ENCODE data around the gene ANKRD53. TPM values are rescaled to one million over a fixed set of nuclear protein-coding genes. Genes with fewer than 3 reads are reported as not detected.

The ANKRD53 gene
- polyA plus RNA-seq, 2 of the 4 experiments (the other 2 are of a cell fraction) = not detected

GRCh38 chr2:70988726-70989648, 10.6 kb downstream of the ANKRD53 start:
- peaks cover 11% of the 10 kb centered on the region; the same call in 2 of the 3 replicates for H3K4me1 ChIP-seq
- no peak overlapping the region for H3K27ac ChIP-seq
- H3K4me3 ChIP-seq = no peak overlapping the region
- FAIRE-seq (no peak), ATAC-seq (no peak), DNase-seq (ENCODE audit: low read depth in 1 of 2, low spot score in 1 of 2) (no peak)
- no peak for TF ChIP-seq PHF8 (IDR thresholded peaks at IDR 0.05; ENCODE audit: borderline replicate concordance, low read depth)
- no peak for TF ChIP-seq PBX3 (IDR thresholded peaks at IDR 0.05)
- no peak for TF ChIP-seq EHF (CRISPR knock-in tag; IDR thresholded peaks at IDR 0.05)
- no peak for TF ChIP-seq MAZ (IDR thresholded peaks at IDR 0.05; ENCODE audit: borderline replicate concordance, low read depth, low read length)
- TF ChIP-seq RAD21 (conservative IDR thresholded peaks at IDR 0.05 in 1 of 2, IDR thresholded peaks at IDR 0.05 in 1 of 2) = no peak
- no peak for TF ChIP-seq E2F6 (IDR thresholded peaks at IDR 0.05; ENCODE audit: borderline replicate concordance, low read depth)
- TF ChIP-seq JUNB (IDR thresholded peaks at IDR 0.05) = no peak
- no peak for TF ChIP-seq SMC3 (IDR thresholded peaks at IDR 0.05)
- TF ChIP-seq ATOH8 (CRISPR knock-in tag; IDR thresholded peaks at IDR 0.05; ENCODE audit: low read depth) = no peak
- TF ChIP-seq POLR2AphosphoS2 (conservative IDR thresholded peaks at IDR 0.05; ENCODE audit: low read length) = no peak
- no peak for TF ChIP-seq TP53 (CRISPR knock-in tag; IDR thresholded peaks at IDR 0.05)
- TF ChIP-seq HOXB13 (CRISPR knock-in tag; IDR thresholded peaks at IDR 0.05; ENCODE audit: low read depth) = no peak
- no peak for TF ChIP-seq USF2 (IDR thresholded peaks at IDR 0.05)
- TF ChIP-seq HES2 (IDR thresholded peaks at IDR 0.05) = no peak
- TF ChIP-seq RCOR1 (IDR thresholded peaks at IDR 0.05; ENCODE audit: low read depth, low read length) = no peak
- no peak for TF ChIP-seq MYC (IDR thresholded peaks at IDR 0.05; ENCODE audit: borderline replicate concordance, low read length)
- WGBS (ENCODE audit: missing lambda C conversion rate) = 84% methylated on average over 16 of the region's 16 CpGs
- no peak overlapping the region for H3K4me2 ChIP-seq
- ChIA-PET POLR2A (no interaction called here), CTCF (interaction anchor here (0.6 to 1.7 kb wide), 7 partner anchors 11 to 776 kb away, joined by 3 to 14 read pairs (median 5); no protein-coding TSS in a partner anchor)
- H3K9me3 ChIP-seq = no peaks in the 10 kb centered on the region

GRCh38 chr2:70990216-70990615, 11.8 kb downstream of the ANKRD53 start:
- no peak overlapping the region for H3K4me3 ChIP-seq
- DNase-seq (ENCODE audit: low read depth in 1 of 2, low spot score in 1 of 2) (no peak), ATAC-seq (no peak), FAIRE-seq (no peak)
- H3K27ac ChIP-seq = no peak overlapping the region
- ChIA-PET CTCF (interaction anchor here (1.1 to 1.7 kb wide), 5 partner anchors 10 to 119 kb away, joined by 4 to 14 read pairs (median 5); no protein-coding TSS in a partner anchor), POLR2A (no interaction called here)
- no peaks in the 10 kb centered on the region for H3K9me3 ChIP-seq
- TF ChIP-seq JUN (IDR thresholded peaks at IDR 0.05) (no peak), HOXA7 (CRISPR knock-in tag; IDR thresholded peaks at IDR 0.05) (no peak), CBX2 (IDR thresholded peaks at IDR 0.05; ENCODE audit: borderline replicate concordance, low read depth) (no peak), TP53 (CRISPR knock-in tag; IDR thresholded peaks at IDR 0.05) (no peak), FOSB (CRISPR knock-in tag; IDR thresholded peaks at IDR 0.05) (no peak), RARB (CRISPR knock-in tag; IDR thresholded peaks at IDR 0.05) (no peak), EP300 (IDR thresholded peaks at IDR 0.05) (no peak), MAX (IDR thresholded peaks at IDR 0.05) (no peak), RAD21 (conservative IDR thresholded peaks at IDR 0.05 in 1 of 2, IDR thresholded peaks at IDR 0.05 in 1 of 2) (no peak), CHD2 (IDR thresholded peaks at IDR 0.05; ENCODE audit: low read length, partially characterized antibody) (no peak), MYC (IDR thresholded peaks at IDR 0.05; ENCODE audit: borderline replicate concordance, low read length) (no peak), ATOH8 (CRISPR knock-in tag; IDR thresholded peaks at IDR 0.05; ENCODE audit: low read depth) (no peak), PBX3 (IDR thresholded peaks at IDR 0.05) (no peak), TFCP2L1 (CRISPR knock-in tag; IDR thresholded peaks at IDR 0.05) (no peak), HOXB13 (CRISPR knock-in tag; IDR thresholded peaks at IDR 0.05; ENCODE audit: low read depth) (no peak), HES2 (IDR thresholded peaks at IDR 0.05) (no peak), GATA3 (IDR thresholded peaks at IDR 0.05; ENCODE audit: borderline replicate concordance) (no peak)
- peaks cover 11% of the 10 kb centered on the region; the same call in 2 of the 3 replicates for H3K4me1 ChIP-seq
- WGBS (ENCODE audit: missing lambda C conversion rate) = 80% methylated on average over 5 of the region's 5 CpGs
- no peak overlapping the region for H3K4me2 ChIP-seq
